Spleen (tissue), 11 donors: Measurements from ENCODE around the gene SLC6A13. TPM values are rescaled to one million over a fixed set of nuclear protein-coding genes. Genes with fewer than 3 reads are reported as not detected.

Experiments
- DNase-seq: peaks from one replicate; pipeline ENCODE4 v3.0.0-alpha.2; 2020
- H3K27ac ChIP-seq, 8 donors: fragments of 200-600 bp; sonication (generic) in 7 of 8; 1 replicate in 4 of 8; 2 replicates in 4 of 8; pipeline versions ENCODE4 v1.5.0 to v1.8.0; 2016 to 2021; ENCODE audit warnings: inconsistent platforms in 4 of 8, mild to moderate bottlenecking in 4 of 8, moderate library complexity in 1 of 8
- H3K27me3 ChIP-seq, 7 donors: fragments of 200-600 bp; sonication (generic) in 6 of 7; replicated peaks in 1 of 7; 1 replicate in 4 of 7; 2 replicates in 3 of 7; pipeline versions ENCODE4 v1.5.0 to v1.8.0; 2016 to 2021; ENCODE audit warnings: inconsistent platforms in 3 of 7, mild to moderate bottlenecking in 1 of 7
- H3K36me3 ChIP-seq, 6 donors: fragments of 200-600 bp; sonication (generic) in 5 of 6; 1 replicate in 4 of 6; 2 replicates in 2 of 6; pipeline versions ENCODE4 v1.5.0 to v1.8.0; 2016 to 2021; ENCODE audit warnings: inconsistent platforms in 2 of 6
- H3K4me1 ChIP-seq, 6 donors: fragments of 200-600 bp; sonication (generic) in 5 of 6; 1 replicate in 3 of 6; 2 replicates in 3 of 6; pipeline versions ENCODE4 v1.5.0 to v1.8.0; 2016 to 2021; ENCODE audit warnings: inconsistent platforms in 3 of 6
- H3K4me3 ChIP-seq, 8 donors: fragments of 200-600 bp; sonication (generic) in 7 of 8; 1 replicate in 4 of 8; 2 replicates in 4 of 8; pipeline versions ENCODE4 v1.5.0 to v1.8.0; 2016 to 2021; ENCODE audit warnings: inconsistent platforms in 4 of 8, mild to moderate bottlenecking in 4 of 8, moderate library complexity in 2 of 8
- H3K9me3 ChIP-seq, 8 donors: fragments of 200-600 bp; sonication (generic) in 7 of 8; 1 replicate in 4 of 8; 2 replicates in 4 of 8; pipeline versions ENCODE4 v1.5.0 to v1.8.0; 2016 to 2021; ENCODE audit warnings: inconsistent platforms in 4 of 8
- CTCF ChIP-seq, 11 experiments: fragments of 200-600 bp in 7 of 11; fragments of 450-650 bp in 4 of 11; sonication (generic) in 4 of 11; IDR thresholded peaks in 8 of 11; conservative IDR thresholded peaks in 3 of 11; 1 replicate in 7 of 11; 2 replicates in 4 of 11; pipeline versions ENCODE4 v1.4.0 to v1.8.0; 2016 to 2021; ENCODE audit warnings: antibody characterized with exemption in 11 of 11, inconsistent platforms in 4 of 11, mild to moderate bottlenecking in 1 of 11
- POLR2A ChIP-seq, 3 donors: fragments of 450-650 bp; IDR thresholded peaks; one replicate each; pipeline ENCODE4 v1.5.1; 2017; ENCODE audit warnings: antibody characterized with exemption in 3 of 3, mild to moderate bottlenecking in 1 of 3
- POLR2AphosphoS5 ChIP-seq, 3 donors: sonication (generic); formaldehyde crosslinking; IDR thresholded peaks; one replicate each; pipeline ENCODE4 v1.5.1; 2017; ENCODE audit warnings: antibody characterized with exemption in 3 of 3
- WGBS, 5 donors: extraction: QIAGEN DNeasy Blood & Tissue Kit in 3 of 5; methylation state at CpG; one replicate each; pipeline versions ENCODE4 v1.1.5 to v1.1.7; 2013 to 2018; 5-methylcytosine and 5-hydroxymethylcytosine counted together
- intact Hi-C: fragments of 100-400 bp; cut with DNase I; formaldehyde crosslinking; loops from one replicate; pipeline ENCODE4 v1.15.0; 2023; ENCODE audit warnings: low total_unique reads
- polyA plus RNA-seq, 3 donors: library from polyadenylated mRNA; stranded (reverse); fragments of 200-250 nt; gene quantifications; one replicate each; pipeline ENCODE4 v1.2.1, GENCODE V29; 2013
- total RNA-seq, 7 donors: library from RNA; depleted of rRNA in 3 of 7; stranded (reverse); fragments of >200 nt in 3 of 7; fragmentation: NEBNext Ultra II Directional in 4 of 7; extraction: Animal tissue kit (Norgen Biotek cat#: 25700) in 4 of 7; gene quantifications; one replicate each; pipeline versions ENCODE4 v1.1.0 to v1.2.1, GENCODE V29; 2016 to 2021
- donor health status: healthy with polysubstance abuse.
- donor health status: DM: no; HTN: no; CAD: no; lungs with moderate emphysema.
- donor health status: DM: no; HTN: no; CAD: no.
- donor health status: Bipolar disorder and iron deficiency.
- donor health status: healthy.
- donor health status: DM: no; HTN: no; CAD: no.
- donor health status: DM: yes; HTN: yes; CAD: no.

Gene SLC6A13
- total and polyA plus RNA-seq, 10 donors = 0.22 to 1.7 (median 0.30) TPM; not detected in 5

GRCh38 chr12:181921-182320 lies 80.7 kb downstream of the SLC6A13 start:
- no peak for TF ChIP-seq CTCF (IDR thresholded peaks at IDR 0.05 in 8 of 11, conservative IDR thresholded peaks at IDR 0.05 in 3 of 11)
- TF ChIP-seq POLR2AphosphoS5 (IDR thresholded peaks at IDR 0.05) = no peak
- TF ChIP-seq POLR2A (IDR thresholded peaks at IDR 0.05) = no peak
- WGBS, 5 donors = 79 to 92% (median 90%) methylated on average over 13 to 17 of the region's 17 CpGs
- Histone ChIP-seq H3K9me3 (no peaks in the 10 kb centered on the region), H3K4me1 (peaks cover 0 to 26% (median 8%) of the 10 kb centered on the region in 6 donors), H3K27ac (no peak overlapping the region), H3K27me3 (peaks cover 0 to 54% (median 3%) of the 10 kb centered on the region in 7 donors), H3K4me3 (no peak overlapping the region), H3K36me3 (no peaks in the 10 kb centered on the region)
- intact Hi-C loops = no loop called here
- DNase-seq = no peak

GRCh38 chr12:180445-180844 lies 82.2 kb downstream of the SLC6A13 start:
- Histone ChIP-seq H3K27me3 (peaks cover 0 to 59% (median 3%) of the 10 kb centered on the region in 7 donors), H3K27ac (no peak overlapping the region), H3K36me3 (no peaks in the 10 kb centered on the region), H3K9me3 (no peaks in the 10 kb centered on the region), H3K4me1 (peaks cover 0 to 26% (median 8%) of the 10 kb centered on the region in 6 donors), H3K4me3 (no peak overlapping the region)
- intact Hi-C loops = no loop called here
- DNase-seq = no peak
- TF ChIP-seq POLR2AphosphoS5 (IDR thresholded peaks at IDR 0.05) = peak in 2 of 3 donors; percentile 47 to 49
- no peak for TF ChIP-seq CTCF (IDR thresholded peaks at IDR 0.05 in 8 of 11, conservative IDR thresholded peaks at IDR 0.05 in 3 of 11)
- TF ChIP-seq POLR2A (IDR thresholded peaks at IDR 0.05) = no peak
- 3 to 14% (median 9%) methylated on average over 8 of the region's 8 CpGs for WGBS, 5 donors

DNA sequence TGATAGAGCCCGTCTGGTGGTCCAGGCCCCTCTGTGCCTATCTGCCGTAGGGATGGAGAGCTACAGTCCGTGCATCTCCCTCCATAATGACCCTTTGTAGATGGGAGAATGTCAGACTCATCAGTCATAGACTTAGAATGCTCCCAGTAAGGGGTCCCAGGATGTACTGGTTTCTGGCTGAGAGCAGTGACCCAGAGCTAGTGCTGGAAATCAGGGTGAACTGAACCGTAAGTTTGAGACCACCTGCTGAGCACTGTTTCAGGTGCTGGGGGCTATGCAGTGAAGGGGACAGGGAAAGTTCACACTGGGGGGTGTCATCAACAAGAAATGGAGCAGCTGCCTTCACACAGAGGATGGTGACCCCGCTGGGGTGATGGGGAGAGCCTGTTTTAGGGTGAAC lies 82.8 kb downstream of the SLC6A13 start:
- no peaks in the 10 kb centered on the region for H3K9me3 ChIP-seq
- TF ChIP-seq POLR2AphosphoS5 (IDR thresholded peaks at IDR 0.05) = no peak
- TF ChIP-seq POLR2A (IDR thresholded peaks at IDR 0.05) = no peak
- peaks cover 0 to 62% (median 3%) of the 10 kb centered on the region in 7 donors for H3K27me3 ChIP-seq
- DNase-seq = no peak
- intact Hi-C loops = no loop called here
- H3K4me3 ChIP-seq = no peak overlapping the region
- 73 to 88% (median 83%) methylated on average over 3 to 5 of the region's 5 CpGs for WGBS, 5 donors
- peaks cover 0 to 23% (median 8%) of the 10 kb centered on the region in 6 donors for H3K4me1 ChIP-seq
- H3K27ac ChIP-seq = no peak overlapping the region
- H3K36me3 ChIP-seq = no peaks in the 10 kb centered on the region

GRCh38 chr12:179131-179884 lies 83.3 kb downstream of the SLC6A13 start:
- Histone ChIP-seq H3K9me3 (no peaks in the 10 kb centered on the region), H3K27ac (no peak overlapping the region), H3K36me3 (no peaks in the 10 kb centered on the region), H3K4me3 (no peak overlapping the region), H3K27me3 (peaks cover 0 to 63% (median 3%) of the 10 kb centered on the region in 7 donors), H3K4me1 (peaks cover 0 to 23% (median 8%) of the 10 kb centered on the region in 6 donors)
- intact Hi-C loops = no loop called here
- DNase-seq = no peak
- WGBS, 5 donors = 62 to 75% (median 72%) methylated on average over 6 to 11 of the region's 11 CpGs
- TF ChIP-seq POLR2A (IDR thresholded peaks at IDR 0.05) (no peak), CTCF (IDR thresholded peaks at IDR 0.05 in 8 of 11, conservative IDR thresholded peaks at IDR 0.05 in 3 of 11) (no peak), POLR2AphosphoS5 (IDR thresholded peaks at IDR 0.05) (no peak)
